ENCODE data around the gene PRDM5. TPM values are rescaled to one million over a fixed set of nuclear protein-coding genes. Genes with fewer than 3 reads are reported as not detected.

PRDM5 gene
- polyA plus RNA-seq, 1 donor (not counting 4 experiments of a cell fraction or from before 2014, with no cell fraction given): 3.6 TPM

- Histone ChIP-seq H3K27ac (ENCODE audit: control insufficient read depth, insufficient read depth, low read length) (no peak overlapping the region), H3K36me3 (ENCODE audit: control insufficient read depth in 2 of 2, extremely low read depth in 1 of 2, insufficient read depth in 2 of 2, low read length in 2 of 2) (no peaks in the 10 kb centered on the region), H3K4me1 (ENCODE audit: control insufficient read depth, extremely low read depth, insufficient read depth, low read length) (no peaks in the 10 kb centered on the region), H4K20me1 (ENCODE audit: control insufficient read depth, extremely low read depth, insufficient read depth, low read length) (no peaks in the 10 kb centered on the region), H3K4me3 (ENCODE audit: control insufficient read depth in 2 of 3, extremely low read depth in 1 of 3, insufficient read depth in 2 of 3, low read depth in 1 of 3, low read length in 3 of 3) (no peak overlapping the region), H2AFZ (ENCODE audit: control insufficient read depth, low read length) (no peak overlapping the region), H3K9me3 (ENCODE audit: control insufficient read depth, low read depth, low read length) (no peaks in the 10 kb centered on the region), H3K27me3 (ENCODE audit: control insufficient read depth, extremely low read depth, insufficient read depth, low read length) (no peaks in the 10 kb centered on the region), H3K4me2 (ENCODE audit: control insufficient read depth, extremely low read depth, insufficient read depth, low read depth, low read length) (no peak overlapping the region), H3K9me1 (ENCODE audit: control insufficient read depth, extremely low read depth, insufficient read depth, low read length) (no peaks in the 10 kb centered on the region), H3K9ac (ENCODE audit: control insufficient read depth, extremely low read depth, insufficient read depth, low read length) (no peak overlapping the region), H3K79me2 (ENCODE audit: control insufficient read depth, insufficient read depth, low read length) (no peaks in the 10 kb centered on the region)
- FAIRE-seq: no peak
- TF ChIP-seq CTCF (optimal IDR thresholded peaks at IDR 0.05 in 1 of 3, IDR thresholded peaks at IDR 0.05 in 1 of 3, conservative IDR thresholded peaks at IDR 0.05 in 1 of 3; ENCODE audit: extremely low read depth in 1 of 3, insufficient read depth in 2 of 3, low read length in 3 of 3) (no peak), EZH2 (IDR thresholded peaks at IDR 0.05; ENCODE audit: low read length) (no peak)
- no peak for DNase-seq (ENCODE audit: low read depth, low spot score)
- dilution Hi-C loops (cut with MboI; ENCODE audit: extremely low pct_ligation_motif_present, low sequenced_read_pairs): no loop called here
These were observed 43.4 kb upstream of the PRDM5 start for GRCh38 chr4:120965938-120966337.

GRCh38 chr4:120964596-120964995 is 42.1 kb upstream of the PRDM5 start:
- Histone ChIP-seq H3K9ac (ENCODE audit: control insufficient read depth, extremely low read depth, insufficient read depth, low read length) (no peak overlapping the region), H3K27ac (ENCODE audit: control insufficient read depth, insufficient read depth, low read length) (no peak overlapping the region), H3K4me1 (ENCODE audit: control insufficient read depth, extremely low read depth, insufficient read depth, low read length) (no peaks in the 10 kb centered on the region), H3K4me3 (ENCODE audit: control insufficient read depth in 2 of 3, extremely low read depth in 1 of 3, insufficient read depth in 2 of 3, low read depth in 1 of 3, low read length in 3 of 3) (no peak overlapping the region), H3K4me2 (ENCODE audit: control insufficient read depth, extremely low read depth, insufficient read depth, low read depth, low read length) (no peak overlapping the region), H3K36me3 (ENCODE audit: control insufficient read depth in 2 of 2, extremely low read depth in 1 of 2, insufficient read depth in 2 of 2, low read length in 2 of 2) (no peaks in the 10 kb centered on the region), H3K9me1 (ENCODE audit: control insufficient read depth, extremely low read depth, insufficient read depth, low read length) (no peaks in the 10 kb centered on the region), H2AFZ (ENCODE audit: control insufficient read depth, low read length) (no peak overlapping the region), H4K20me1 (ENCODE audit: control insufficient read depth, extremely low read depth, insufficient read depth, low read length) (no peaks in the 10 kb centered on the region), H3K9me3 (ENCODE audit: control insufficient read depth, low read depth, low read length) (no peaks in the 10 kb centered on the region), H3K79me2 (ENCODE audit: control insufficient read depth, insufficient read depth, low read length) (no peaks in the 10 kb centered on the region), H3K27me3 (ENCODE audit: control insufficient read depth, extremely low read depth, insufficient read depth, low read length) (no peaks in the 10 kb centered on the region)
- dilution Hi-C loops (cut with MboI; ENCODE audit: extremely low pct_ligation_motif_present, low sequenced_read_pairs): no loop called here
- TF ChIP-seq EZH2 (IDR thresholded peaks at IDR 0.05; ENCODE audit: low read length): no peak
- no peak for TF ChIP-seq CTCF (optimal IDR thresholded peaks at IDR 0.05 in 1 of 3, IDR thresholded peaks at IDR 0.05 in 1 of 3, conservative IDR thresholded peaks at IDR 0.05 in 1 of 3; ENCODE audit: extremely low read depth in 1 of 3, insufficient read depth in 2 of 3, low read length in 3 of 3)
- DNase-seq (ENCODE audit: low read depth, low spot score) (no peak), FAIRE-seq (no peak)

Measured in keratinocyte (primary cell).